ENCODE data around the gene ACKR3.

DNA sequence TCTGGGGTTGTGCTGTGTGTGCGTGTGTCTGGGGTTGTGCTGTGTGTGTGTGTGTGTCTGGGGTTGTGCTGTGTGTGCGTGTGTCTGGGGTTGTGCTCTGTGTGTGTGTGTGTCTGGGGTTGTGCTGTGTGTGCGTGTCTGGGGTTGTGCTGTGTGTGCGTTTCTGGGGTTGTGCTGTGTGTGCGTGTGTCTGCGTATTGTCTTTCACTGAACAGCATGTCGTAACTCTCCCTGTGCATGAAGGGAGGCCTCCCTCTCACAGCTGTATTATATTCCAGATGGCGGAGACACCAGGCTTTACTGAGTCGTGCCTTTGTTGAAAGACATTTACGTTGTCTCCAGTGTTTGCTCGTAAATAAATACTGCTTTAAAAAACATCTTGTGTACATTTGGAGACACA lies 5.9 kb downstream of the ACKR3 start:
- TF ChIP-seq POLR2AphosphoS5 (IDR thresholded peaks at IDR 0.05), result no peak
- TF ChIP-seq, protein P1, sequence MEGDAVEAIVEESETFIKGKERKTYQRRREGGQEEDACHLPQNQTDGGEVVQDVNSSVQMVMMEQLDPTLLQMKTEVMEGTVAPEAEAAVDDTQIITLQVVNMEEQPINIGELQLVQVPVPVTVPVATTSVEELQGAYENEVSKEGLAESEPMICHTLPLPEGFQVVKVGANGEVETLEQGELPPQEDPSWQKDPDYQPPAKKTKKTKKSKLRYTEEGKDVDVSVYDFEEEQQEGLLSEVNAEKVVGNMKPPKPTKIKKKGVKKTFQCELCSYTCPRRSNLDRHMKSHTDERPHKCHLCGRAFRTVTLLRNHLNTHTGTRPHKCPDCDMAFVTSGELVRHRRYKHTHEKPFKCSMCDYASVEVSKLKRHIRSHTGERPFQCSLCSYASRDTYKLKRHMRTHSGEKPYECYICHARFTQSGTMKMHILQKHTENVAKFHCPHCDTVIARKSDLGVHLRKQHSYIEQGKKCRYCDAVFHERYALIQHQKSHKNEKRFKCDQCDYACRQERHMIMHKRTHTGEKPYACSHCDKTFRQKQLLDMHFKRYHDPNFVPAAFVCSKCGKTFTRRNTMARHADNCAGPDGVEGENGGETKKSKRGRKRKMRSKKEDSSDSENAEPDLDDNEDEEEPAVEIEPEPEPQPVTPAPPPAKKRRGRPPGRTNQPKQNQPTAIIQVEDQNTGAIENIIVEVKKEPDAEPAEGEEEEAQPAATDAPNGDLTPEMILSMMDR (IDR thresholded peaks at IDR 0.05), result no peak
- no peak for TF ChIP-seq POLR2A (IDR thresholded peaks at IDR 0.05; ENCODE audit: low read depth)
